Measurements from ENCODE around the gene CA10.

Gene CA10

GRCh38 chr17:52145476-52145875, 13.0 kb downstream of the CA10 start:
- H3K4me1 ChIP-seq (ENCODE audit: insufficient read depth, insufficient read length), result peaks cover 3% of the 10 kb centered on the region
- H3K4me3 ChIP-seq (ENCODE audit: insufficient read length, low read depth), result no peak overlapping the region
- no peaks in the 10 kb centered on the region for H3K27me3 ChIP-seq (ENCODE audit: insufficient read depth, insufficient read length)
- H3K36me3 ChIP-seq (ENCODE audit: insufficient read depth, insufficient read length, low read length), result no peaks in the 10 kb centered on the region
- no peaks in the 10 kb centered on the region for H3K9me3 ChIP-seq (ENCODE audit: insufficient read depth, low read length)
- DNase-seq (ENCODE audit: low read depth, low spot score), result no peak
- TF ChIP-seq YY1 (IDR thresholded peaks at IDR 0.05; ENCODE audit: insufficient read depth, insufficient read length), result no peak
- TF ChIP-seq SUZ12 (IDR thresholded peaks at IDR 0.05; ENCODE audit: extremely low read depth, insufficient read depth, insufficient read length), result no peak
- H3K9ac ChIP-seq (ENCODE audit: insufficient read length, low read depth), result no peak overlapping the region

GRCh38 chr17:52143542-52143941, 15.0 kb downstream of the CA10 start:
- H3K9ac ChIP-seq (ENCODE audit: insufficient read length, low read depth), result no peak overlapping the region
- no peaks in the 10 kb centered on the region for H3K36me3 ChIP-seq (ENCODE audit: insufficient read depth, insufficient read length, low read length)
- H3K4me3 ChIP-seq (ENCODE audit: insufficient read length, low read depth), result no peak overlapping the region
- no peaks in the 10 kb centered on the region for H3K27me3 ChIP-seq (ENCODE audit: insufficient read depth, insufficient read length)
- no peak for TF ChIP-seq YY1 (IDR thresholded peaks at IDR 0.05; ENCODE audit: insufficient read depth, insufficient read length)
- no peak for TF ChIP-seq ZNF274 (IDR thresholded peaks at IDR 0.05; ENCODE audit: low read depth, low read length)
- TF ChIP-seq SUZ12 (IDR thresholded peaks at IDR 0.05; ENCODE audit: extremely low read depth, insufficient read depth, insufficient read length), result no peak
- no peaks in the 10 kb centered on the region for H3K9me3 ChIP-seq (ENCODE audit: insufficient read depth, low read length)
- H3K4me1 ChIP-seq (ENCODE audit: insufficient read depth, insufficient read length), result peaks cover 3% of the 10 kb centered on the region
- DNase-seq (ENCODE audit: low read depth, low spot score), result no peak

GRCh38 chr17:52140601-52141000, 17.9 kb downstream of the CA10 start:
- TF ChIP-seq SUZ12 (IDR thresholded peaks at IDR 0.05; ENCODE audit: extremely low read depth, insufficient read depth, insufficient read length) (no peak), ZNF274 (IDR thresholded peaks at IDR 0.05; ENCODE audit: low read depth, low read length) (no peak), YY1 (IDR thresholded peaks at IDR 0.05; ENCODE audit: insufficient read depth, insufficient read length) (no peak)
- Histone ChIP-seq H3K9ac (ENCODE audit: insufficient read length, low read depth) (no peak overlapping the region), H3K9me3 (ENCODE audit: insufficient read depth, low read length) (no peaks in the 10 kb centered on the region), H3K4me1 (ENCODE audit: insufficient read depth, insufficient read length) (peaks cover 3% of the 10 kb centered on the region), H3K36me3 (ENCODE audit: insufficient read depth, insufficient read length, low read length) (no peaks in the 10 kb centered on the region), H3K4me3 (ENCODE audit: insufficient read length, low read depth) (no peak overlapping the region), H3K27me3 (ENCODE audit: insufficient read depth, insufficient read length) (no peaks in the 10 kb centered on the region)
- no peak for DNase-seq (ENCODE audit: low read depth, low spot score)

- Histone ChIP-seq H3K9me3 (ENCODE audit: insufficient read depth, low read length) (no peaks in the 10 kb centered on the region), H3K9ac (ENCODE audit: insufficient read length, low read depth) (no peak overlapping the region), H3K4me1 (ENCODE audit: insufficient read depth, insufficient read length) (peaks cover 7% of the 10 kb centered on the region), H3K4me3 (ENCODE audit: insufficient read length, low read depth) (no peak overlapping the region), H3K27me3 (ENCODE audit: insufficient read depth, insufficient read length) (no peaks in the 10 kb centered on the region), H3K36me3 (ENCODE audit: insufficient read depth, insufficient read length, low read length) (no peaks in the 10 kb centered on the region)
- DNase-seq (ENCODE audit: low read depth, low spot score), result no peak
- no peak for TF ChIP-seq YY1 (IDR thresholded peaks at IDR 0.05; ENCODE audit: insufficient read depth, insufficient read length)
- no peak for TF ChIP-seq SUZ12 (IDR thresholded peaks at IDR 0.05; ENCODE audit: extremely low read depth, insufficient read depth, insufficient read length)
- TF ChIP-seq ZNF274 (IDR thresholded peaks at IDR 0.05; ENCODE audit: low read depth, low read length), result no peak
Measured at GRCh38 chr17:52138752-52139151, 19.8 kb downstream of the CA10 start.

GRCh38 chr17:52138350-52138749, 20.2 kb downstream of the CA10 start:
- Histone ChIP-seq H3K9ac (ENCODE audit: insufficient read length, low read depth) (no peak overlapping the region), H3K27me3 (ENCODE audit: insufficient read depth, insufficient read length) (no peaks in the 10 kb centered on the region), H3K36me3 (ENCODE audit: insufficient read depth, insufficient read length, low read length) (no peaks in the 10 kb centered on the region), H3K4me3 (ENCODE audit: insufficient read length, low read depth) (no peak overlapping the region), H3K4me1 (ENCODE audit: insufficient read depth, insufficient read length) (peaks cover 7% of the 10 kb centered on the region), H3K9me3 (ENCODE audit: insufficient read depth, low read length) (no peaks in the 10 kb centered on the region)
- TF ChIP-seq YY1 (IDR thresholded peaks at IDR 0.05; ENCODE audit: insufficient read depth, insufficient read length) (no peak), ZNF274 (IDR thresholded peaks at IDR 0.05; ENCODE audit: low read depth, low read length) (no peak), SUZ12 (IDR thresholded peaks at IDR 0.05; ENCODE audit: extremely low read depth, insufficient read depth, insufficient read length) (no peak)
- no peak for DNase-seq (ENCODE audit: low read depth, low spot score)

GRCh38 chr17:52136166-52136565, 22.3 kb downstream of the CA10 start:
- Histone ChIP-seq H3K36me3 (ENCODE audit: insufficient read depth, insufficient read length, low read length) (no peaks in the 10 kb centered on the region), H3K4me1 (ENCODE audit: insufficient read depth, insufficient read length) (peaks cover 4% of the 10 kb centered on the region), H3K4me3 (ENCODE audit: insufficient read length, low read depth) (no peak overlapping the region), H3K27me3 (ENCODE audit: insufficient read depth, insufficient read length) (no peaks in the 10 kb centered on the region), H3K9me3 (ENCODE audit: insufficient read depth, low read length) (no peaks in the 10 kb centered on the region), H3K9ac (ENCODE audit: insufficient read length, low read depth) (no peak overlapping the region)
- TF ChIP-seq YY1 (IDR thresholded peaks at IDR 0.05; ENCODE audit: insufficient read depth, insufficient read length) (no peak), ZNF274 (IDR thresholded peaks at IDR 0.05; ENCODE audit: low read depth, low read length) (no peak), SUZ12 (IDR thresholded peaks at IDR 0.05; ENCODE audit: extremely low read depth, insufficient read depth, insufficient read length) (no peak)
- no peak for DNase-seq (ENCODE audit: low read depth, low spot score)

GRCh38 chr17:52134641-52135040, 23.9 kb downstream of the CA10 start:
- Histone ChIP-seq H3K27me3 (ENCODE audit: insufficient read depth, insufficient read length) (no peaks in the 10 kb centered on the region), H3K9ac (ENCODE audit: insufficient read length, low read depth) (no peak overlapping the region), H3K4me3 (ENCODE audit: insufficient read length, low read depth) (no peak overlapping the region), H3K4me1 (ENCODE audit: insufficient read depth, insufficient read length) (peaks cover 4% of the 10 kb centered on the region), H3K36me3 (ENCODE audit: insufficient read depth, insufficient read length, low read length) (no peaks in the 10 kb centered on the region), H3K9me3 (ENCODE audit: insufficient read depth, low read length) (no peaks in the 10 kb centered on the region)
- no peak for DNase-seq (ENCODE audit: low read depth, low spot score)
- TF ChIP-seq ZNF274 (IDR thresholded peaks at IDR 0.05; ENCODE audit: low read depth, low read length) (no peak), SUZ12 (IDR thresholded peaks at IDR 0.05; ENCODE audit: extremely low read depth, insufficient read depth, insufficient read length) (no peak), YY1 (IDR thresholded peaks at IDR 0.05; ENCODE audit: insufficient read depth, insufficient read length) (no peak)

- Histone ChIP-seq H3K4me1 (ENCODE audit: insufficient read depth, insufficient read length) (no peaks in the 10 kb centered on the region), H3K27me3 (ENCODE audit: insufficient read depth, insufficient read length) (no peaks in the 10 kb centered on the region), H3K36me3 (ENCODE audit: insufficient read depth, insufficient read length, low read length) (no peaks in the 10 kb centered on the region), H3K9ac (ENCODE audit: insufficient read length, low read depth) (no peak overlapping the region), H3K4me3 (ENCODE audit: insufficient read length, low read depth) (no peak overlapping the region), H3K9me3 (ENCODE audit: insufficient read depth, low read length) (no peaks in the 10 kb centered on the region)
- DNase-seq (ENCODE audit: low read depth, low spot score), result no peak
- no peak for TF ChIP-seq ZNF274 (IDR thresholded peaks at IDR 0.05; ENCODE audit: low read depth, low read length)
- no peak for TF ChIP-seq YY1 (IDR thresholded peaks at IDR 0.05; ENCODE audit: insufficient read depth, insufficient read length)
- TF ChIP-seq SUZ12 (IDR thresholded peaks at IDR 0.05; ENCODE audit: extremely low read depth, insufficient read depth, insufficient read length), result no peak
Measured at GRCh38 chr17:52128721-52129120, 29.8 kb downstream of the CA10 start.
